H54 (cell line): Measurements from ENCODE around the gene ANTXR2.
"Not testable (repeated sequence)": the region's sequence is repeated elsewhere in the genome, so short reads cannot be mapped to it uniquely, and the experiment has no call there.

Source experiments
- DNase-seq: peaks from one replicate; pipeline ENCODE4 v3.0.0; 2011; ENCODE audit warnings: low spot score, mixed read lengths; ENCODE audit not compliant: insufficient read length
- FAIRE-seq: peaks from 3 replicates; lab custom pipeline; 2011; peaks lifted over from hg19 to GRCh38; lab: Jason Lieb, UNC
- POLR2A ChIP-seq: IDR thresholded peaks from 2 replicates; pipeline ENCODE4 v1.6.1; 2011; ENCODE audit warnings: low read depth, mild to moderate bottlenecking, low read length

ANTXR2 gene

DNA sequence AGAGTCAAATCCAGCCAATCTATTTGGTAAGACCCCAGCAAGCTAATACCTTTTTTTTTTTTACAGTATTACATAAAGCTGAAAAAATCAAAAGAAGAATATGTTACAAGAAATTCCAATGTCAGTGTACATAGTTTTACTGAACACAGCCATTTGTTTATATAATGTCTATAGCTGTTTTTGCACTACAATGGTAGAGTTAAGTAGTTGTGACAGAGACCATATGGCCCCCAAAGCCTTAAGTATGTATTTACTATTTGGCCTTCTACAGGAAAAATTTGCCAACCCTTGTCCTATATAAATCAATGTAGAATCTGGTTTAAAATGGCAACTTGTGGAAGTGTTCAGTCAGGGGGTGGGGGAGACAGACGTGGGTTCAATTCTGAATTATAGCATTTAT, 60.7 kb downstream of the ANTXR2 start:
- no peak for FAIRE-seq
- TF ChIP-seq POLR2A, result no peak
- no peak for DNase-seq

DNA sequence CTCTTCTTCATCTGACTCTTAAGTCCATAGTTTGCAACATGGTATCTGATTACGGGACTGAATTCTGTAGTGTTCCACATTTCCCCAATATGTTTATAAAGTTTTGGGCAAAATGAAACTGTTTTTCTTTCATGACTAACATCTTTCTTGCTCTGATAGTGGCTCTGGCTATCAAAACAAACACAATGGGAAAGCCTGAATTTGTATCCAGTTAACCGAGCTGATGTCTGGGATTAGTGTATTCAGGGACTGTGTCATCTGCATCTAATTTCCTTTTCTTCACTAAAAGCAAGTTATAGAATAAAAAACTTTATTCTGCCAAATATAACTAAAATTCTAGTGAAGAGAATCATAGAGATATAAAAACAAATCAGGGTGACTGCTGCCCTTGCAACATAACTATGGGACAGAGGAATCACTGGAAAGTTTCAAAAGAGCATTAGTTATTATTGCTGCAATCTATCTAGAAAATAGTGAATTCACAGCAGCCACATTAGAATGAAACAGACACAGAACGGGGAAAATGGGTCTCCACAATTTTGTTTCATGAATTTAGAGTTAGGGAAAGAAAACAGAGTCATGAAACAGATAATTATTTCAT, 61.3 kb downstream of the ANTXR2 start:
- FAIRE-seq, result no peak
- DNase-seq, result no peak
- no peak for TF ChIP-seq POLR2A

DNA sequence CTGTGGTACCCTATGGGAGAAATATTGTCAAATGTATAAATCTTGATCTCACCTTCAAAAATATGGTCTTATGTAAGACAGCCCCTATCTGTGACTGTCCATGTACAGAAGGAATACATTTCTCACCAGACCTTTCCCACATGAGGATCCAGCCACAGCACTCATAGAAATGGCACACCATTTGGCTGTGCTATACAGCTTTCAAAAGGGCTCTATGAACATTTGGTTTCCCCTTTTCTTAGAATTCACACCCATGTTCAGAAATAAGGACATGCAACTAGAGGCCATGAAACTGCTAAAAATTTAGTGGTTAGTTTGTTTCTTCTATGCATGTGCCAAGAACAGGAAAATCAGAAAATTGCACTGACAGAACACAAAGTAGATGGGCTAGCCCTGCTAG, 62.7 kb downstream of the ANTXR2 start:
- no peak for TF ChIP-seq POLR2A
- DNase-seq (no peak), FAIRE-seq (no peak)

DNA sequence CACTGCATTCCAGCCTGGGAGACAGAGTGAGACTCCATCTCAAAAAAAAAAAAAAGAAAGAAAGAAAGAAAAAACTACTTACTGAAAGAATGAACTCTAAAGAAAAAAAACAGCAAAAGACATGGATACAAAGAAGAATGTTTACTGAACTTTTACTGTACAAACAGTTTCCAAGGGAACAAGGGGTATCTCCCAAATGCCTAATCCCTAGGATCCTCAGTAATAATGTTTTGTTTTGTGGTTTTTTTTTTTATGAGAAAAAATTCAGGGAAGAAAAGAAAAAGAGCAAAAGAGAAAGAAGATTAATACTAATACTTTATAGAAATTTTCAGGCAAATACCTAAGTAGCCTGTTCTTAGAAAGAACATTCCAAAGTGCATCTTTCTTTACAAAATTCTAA, 63.2 kb downstream of the ANTXR2 start:
- TF ChIP-seq POLR2A, result no peak
- FAIRE-seq (no peak), DNase-seq (no peak)

DNA sequence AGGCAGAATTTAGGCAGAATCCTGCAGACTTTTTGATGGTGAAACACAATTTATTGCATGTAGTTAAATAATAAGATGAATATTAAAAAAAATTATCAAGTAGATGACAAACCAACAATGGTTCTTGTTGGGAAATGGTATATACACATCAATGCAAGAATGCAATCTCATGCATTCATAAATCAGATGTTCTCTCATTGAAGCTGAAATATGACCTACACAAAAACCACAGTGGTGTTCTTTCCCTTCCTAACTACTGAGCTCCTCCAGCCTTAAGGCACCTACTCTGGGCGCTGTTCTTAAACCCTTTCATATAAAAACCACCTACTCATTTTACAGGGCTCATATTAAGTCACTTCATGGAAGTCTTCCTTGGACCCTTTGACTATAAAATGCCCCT, 64.1 kb downstream of the ANTXR2 start:
- no peak for DNase-seq
- FAIRE-seq, result no peak
- TF ChIP-seq POLR2A, result no peak

DNA sequence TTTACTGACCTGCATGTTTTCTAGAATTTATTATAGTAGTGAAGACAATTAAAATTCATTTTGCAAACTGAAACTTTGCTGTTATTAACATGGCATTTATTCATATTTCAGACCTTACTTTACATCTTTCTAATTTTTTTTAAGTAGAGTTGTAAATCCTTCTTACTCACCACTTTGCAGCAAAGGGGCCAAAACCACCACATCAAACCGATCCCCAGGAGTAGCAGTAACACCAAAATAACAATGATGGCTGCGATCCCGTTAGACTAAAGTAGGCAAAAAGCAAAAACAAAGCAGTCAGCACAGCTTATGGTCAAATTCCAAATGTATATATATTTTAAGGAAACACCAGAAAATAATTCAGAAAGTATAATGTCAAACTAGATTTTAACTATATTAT, 64.7 kb downstream of the ANTXR2 start:
- no peak for FAIRE-seq
- TF ChIP-seq POLR2A, result no peak

DNA sequence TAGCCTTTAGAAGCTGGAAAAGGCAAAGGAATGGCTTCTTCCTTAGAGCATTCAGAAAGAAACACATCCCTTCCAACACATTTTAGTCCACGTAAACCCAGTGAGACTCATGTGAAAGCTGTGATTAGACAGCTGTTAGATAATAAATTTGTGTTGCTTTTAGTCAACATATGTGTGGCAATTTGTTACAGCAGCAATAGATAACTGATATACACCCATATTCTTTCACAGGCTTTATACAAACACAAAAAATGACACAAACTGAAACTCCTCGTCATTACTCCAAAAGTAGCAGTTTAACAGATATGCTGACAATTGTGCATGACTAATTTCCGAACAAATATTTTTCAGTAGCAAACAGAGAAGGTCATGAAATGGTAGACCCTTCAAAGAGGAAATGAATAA, 65.3 kb downstream of the ANTXR2 start:
- no peak for DNase-seq
- no peak for TF ChIP-seq POLR2A
- no peak for FAIRE-seq

More for the DNA sequence above, 64.7 kb downstream of the ANTXR2 start:
- no peak for DNase-seq

DNA sequence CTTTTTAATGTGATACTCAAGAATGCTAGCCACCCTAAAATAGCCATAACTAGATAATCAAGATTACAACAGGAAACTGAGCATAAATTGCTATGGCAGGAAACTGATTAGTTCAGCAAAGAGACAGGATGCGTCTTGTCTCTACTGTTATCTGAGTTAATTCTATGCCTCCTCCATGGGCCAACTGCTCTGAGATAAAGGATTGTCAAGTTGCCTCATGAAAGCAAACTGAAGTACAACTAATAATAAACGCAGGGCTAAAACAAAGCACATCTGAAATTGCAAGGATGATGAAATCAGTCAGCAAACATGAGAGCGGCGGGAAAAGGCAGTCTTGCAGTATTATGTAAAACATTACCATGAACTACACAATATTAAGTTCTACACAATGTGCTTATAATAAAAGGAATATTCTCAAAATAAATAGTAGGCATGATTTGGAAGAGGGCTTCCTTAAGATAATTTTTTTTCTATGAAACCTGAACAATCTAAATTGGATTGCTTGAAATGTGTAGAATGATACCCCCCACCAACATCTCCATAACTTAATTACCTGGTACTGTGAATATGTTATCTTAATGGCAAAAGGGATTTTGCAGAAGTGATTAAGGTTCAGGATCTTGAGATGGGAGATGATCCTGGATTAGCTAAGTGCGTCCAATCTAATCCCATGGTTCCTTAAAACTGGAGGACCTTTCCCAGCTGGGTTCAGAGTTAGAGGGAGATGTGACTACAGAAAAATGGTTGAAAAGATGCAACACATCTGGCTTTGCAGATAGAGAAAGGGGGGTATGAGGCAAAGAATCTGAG, 65.9 kb downstream of the ANTXR2 start:
- DNase-seq, result no peak
- TF ChIP-seq POLR2A, result no peak
- FAIRE-seq, result no peak

DNA sequence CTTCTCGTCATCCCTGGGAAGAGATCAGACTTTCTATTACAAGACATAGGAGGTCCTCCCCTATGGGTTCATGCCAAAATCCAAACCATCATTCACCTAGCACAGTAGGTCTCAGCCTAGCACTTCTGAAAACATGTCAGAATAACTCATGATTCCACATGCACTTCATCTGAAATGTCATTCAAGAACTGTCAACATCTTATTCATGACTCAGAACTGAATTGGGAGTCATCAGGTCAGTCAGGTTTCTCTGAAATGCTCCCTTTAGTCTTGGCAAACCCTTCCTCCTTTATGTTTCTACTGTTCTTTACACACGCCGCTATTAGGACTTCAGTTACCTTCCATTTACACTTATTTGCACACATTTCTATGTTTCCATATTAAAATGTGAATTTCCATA, 67.2 kb downstream of the ANTXR2 start:
- no peak for TF ChIP-seq POLR2A
- no peak for FAIRE-seq
- no peak for DNase-seq

DNA sequence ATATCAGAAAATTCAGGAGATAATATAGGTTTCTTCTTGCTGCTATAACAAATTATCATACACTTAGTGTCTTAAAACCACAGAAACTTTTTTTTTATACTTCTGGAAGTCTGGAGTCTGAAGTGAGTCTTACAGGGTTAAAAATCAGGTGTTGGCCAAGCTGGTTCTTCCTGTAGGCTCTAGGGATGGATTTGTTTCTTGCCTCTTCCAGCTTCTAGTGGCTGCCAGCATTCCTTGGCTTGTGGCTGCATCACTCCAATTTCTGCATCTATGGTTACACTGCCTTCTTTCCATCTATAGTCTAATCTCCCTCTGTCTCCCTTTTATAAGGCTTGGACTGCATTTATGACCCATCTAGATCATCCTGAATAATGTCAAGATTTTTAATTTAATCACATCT, 68.7 kb downstream of the ANTXR2 start:
- no peak for FAIRE-seq
- DNase-seq, result no peak
- TF ChIP-seq POLR2A, result no peak

DNA sequence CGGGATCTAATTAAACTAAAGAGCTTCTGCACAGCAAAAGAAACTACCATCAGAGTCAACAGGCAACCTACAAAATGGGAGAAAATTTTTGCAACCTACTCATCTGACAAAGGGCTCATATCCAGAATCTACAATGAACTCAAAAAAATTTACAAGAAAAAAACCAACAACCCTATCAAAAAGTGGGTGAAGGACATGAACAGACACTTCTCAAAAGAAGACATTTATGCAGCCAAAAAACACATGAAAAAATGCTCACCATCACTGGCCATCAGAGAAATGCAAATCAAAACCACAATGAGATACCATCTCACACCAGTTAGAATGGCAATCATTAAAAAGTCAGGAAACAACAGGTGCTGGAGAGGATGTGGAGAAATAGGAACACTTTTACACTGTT, 70.5 kb downstream of the ANTXR2 start:
- not testable (repeated sequence) for DNase-seq, FAIRE-seq

DNA sequence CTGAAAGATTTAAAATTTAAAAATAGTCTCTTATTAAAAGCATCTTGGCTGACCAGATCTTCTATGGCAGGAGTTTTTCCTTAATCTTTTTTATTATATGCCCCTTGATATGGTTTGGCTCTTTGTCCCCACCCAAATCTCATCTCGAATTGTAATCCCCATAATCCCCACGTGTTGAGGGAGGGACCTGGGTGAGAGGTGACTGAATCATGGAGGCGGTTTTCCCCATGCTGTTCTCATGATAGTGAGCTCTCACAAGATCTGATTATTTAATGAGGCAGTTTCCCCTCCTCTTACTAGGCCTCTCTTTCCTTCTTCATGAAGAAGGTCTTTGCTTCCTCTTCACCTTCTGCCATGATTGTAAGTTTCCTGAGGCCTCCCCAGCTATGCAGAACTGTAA, 74.0 kb downstream of the ANTXR2 start:
- not testable (repeated sequence) for DNase-seq, FAIRE-seq

DNA sequence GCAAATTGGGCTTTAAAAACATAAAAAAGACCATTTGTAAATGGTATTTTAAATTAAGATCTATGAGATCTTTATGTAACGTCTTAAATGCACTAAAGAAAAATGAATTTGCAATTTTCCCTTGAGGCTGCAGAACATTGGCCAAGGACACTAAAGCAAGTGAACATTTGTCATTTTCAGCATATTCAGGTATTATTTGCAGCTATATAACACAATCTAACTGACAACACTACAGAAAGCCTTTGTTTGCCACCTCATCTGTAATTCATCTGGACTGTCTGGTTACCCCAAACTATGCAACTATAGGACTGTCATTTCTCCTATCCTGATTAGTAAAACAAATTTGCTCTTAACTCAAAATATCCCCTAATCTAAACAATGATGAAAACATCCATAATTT, 74.8 kb downstream of the ANTXR2 start:
- TF ChIP-seq POLR2A, result no peak
- FAIRE-seq, result no peak

DNA sequence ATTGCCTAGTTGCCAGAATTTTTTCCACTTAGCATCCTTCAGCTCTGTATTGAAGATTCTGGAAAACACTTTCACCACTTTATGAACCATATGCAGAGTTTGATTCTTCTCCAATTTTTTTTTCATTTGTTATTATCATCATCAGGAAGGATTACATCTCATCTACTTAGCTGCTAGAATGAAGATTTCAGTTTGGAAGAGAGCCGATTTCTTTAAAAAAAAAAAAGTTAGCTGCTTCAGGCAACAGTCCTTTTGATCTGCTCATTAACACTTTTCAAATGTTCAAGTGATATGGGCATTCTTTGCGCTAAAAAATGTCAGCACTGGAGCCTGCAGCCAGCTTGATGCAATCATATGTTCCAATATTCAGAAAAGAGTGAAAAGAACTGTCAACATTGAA, 76.2 kb downstream of the ANTXR2 start:
- DNase-seq (no peak), FAIRE-seq (no peak)
- TF ChIP-seq POLR2A, result no peak

More for the DNA sequence above, 74.8 kb downstream of the ANTXR2 start:
- no peak for DNase-seq

DNA sequence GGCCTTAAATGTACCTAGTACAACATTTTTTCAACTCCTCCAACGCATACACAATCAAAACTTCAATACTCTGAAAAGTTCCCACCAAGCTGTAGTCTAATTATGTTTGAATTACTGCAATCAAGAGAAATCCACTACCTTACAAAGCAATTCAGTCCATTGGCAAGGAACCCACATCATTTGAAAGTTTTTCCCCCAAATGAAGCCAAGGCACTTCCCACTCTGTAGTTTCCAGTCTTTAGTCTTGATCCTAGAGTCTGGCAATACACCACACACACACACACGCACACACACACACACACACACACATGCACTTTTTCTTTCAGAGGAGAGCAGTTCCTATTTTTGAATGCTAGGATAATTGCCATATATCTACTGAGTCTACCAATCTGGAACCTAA, 79.6 kb downstream of the ANTXR2 start:
- FAIRE-seq (no peak), DNase-seq (no peak)

DNA sequence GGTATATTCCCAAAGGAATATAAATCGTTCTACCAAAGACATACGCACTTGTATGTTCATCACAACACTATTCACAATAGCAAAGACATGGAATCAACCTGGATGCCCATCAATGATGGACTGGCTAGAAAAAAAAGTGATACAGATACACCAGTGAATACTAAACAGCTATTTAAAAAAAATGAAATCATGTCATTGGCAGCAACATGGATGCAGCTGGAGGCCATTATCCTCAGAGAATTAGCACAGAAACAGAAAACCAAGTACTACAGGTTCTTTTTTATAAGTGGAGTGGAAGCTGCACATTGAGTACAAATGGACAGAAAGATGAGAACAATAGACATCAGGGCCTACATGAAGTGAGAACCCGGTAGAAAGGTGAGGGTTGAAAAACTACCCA, 81.4 kb downstream of the ANTXR2 start:
- no peak for DNase-seq
- TF ChIP-seq POLR2A, result no peak
- FAIRE-seq, result no peak

More for the DNA sequence above, 79.6 kb downstream of the ANTXR2 start:
- no peak for TF ChIP-seq POLR2A

DNA sequence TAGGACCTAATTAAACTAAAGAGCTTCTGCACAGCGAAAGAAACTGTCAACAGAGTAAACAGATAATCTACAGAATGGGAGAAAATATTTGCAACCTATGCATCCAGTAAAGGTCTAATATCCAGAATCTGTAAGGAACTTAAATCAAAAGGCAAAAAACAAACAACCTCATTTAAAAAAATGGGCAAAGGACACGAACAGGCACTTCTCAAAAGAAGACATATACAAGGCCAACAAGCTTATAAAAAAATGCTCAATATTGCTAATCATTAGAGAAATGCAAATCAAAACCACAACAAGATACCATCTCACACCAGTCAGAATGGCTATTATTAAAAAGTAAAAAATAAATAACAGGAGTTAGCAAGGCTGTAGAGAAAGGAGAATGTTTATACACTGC, 81.9 kb downstream of the ANTXR2 start:
- DNase-seq, FAIRE-seq: not testable (repeated sequence)
